Skeletal muscle satellite cell (primary cell): ENCODE measurements around the gene NDUFA13.

Source experiments
- H3K27me3 ChIP-seq: 2 replicates; pipeline ENCODE4 v1.7.0; 2013; ENCODE audit warnings: low read length; ENCODE audit not compliant: control insufficient read depth, insufficient read depth
- H3K36me3 ChIP-seq: 2 replicates; pipeline ENCODE4 v1.7.0; 2013; ENCODE audit warnings: mild to moderate bottlenecking, control low read depth, low read length; ENCODE audit not compliant: insufficient read depth
- H3K4me1 ChIP-seq: 2 replicates; pipeline ENCODE4 v1.7.0; 2013; ENCODE audit warnings: low read length; ENCODE audit not compliant: control insufficient read depth, insufficient read depth
- H3K4me2 ChIP-seq: 2 replicates; pipeline ENCODE4 v1.7.0; 2013; ENCODE audit warnings: mild to moderate bottlenecking, low read length
- H3K4me3 ChIP-seq: 2 replicates; pipeline ENCODE4 v1.7.0; 2013; ENCODE audit warnings: low read length
- H3K9ac ChIP-seq: 2 replicates; pipeline ENCODE4 v1.7.0; 2013; ENCODE audit warnings: mild to moderate bottlenecking, low read depth, low read length, moderate library complexity
- H3K9me3 ChIP-seq: replicated peaks from 2 replicates; pipeline ENCODE4 v1.7.0; 2013; ENCODE audit warnings: mild to moderate bottlenecking, control low read depth, low read length

NDUFA13 gene

DNA sequence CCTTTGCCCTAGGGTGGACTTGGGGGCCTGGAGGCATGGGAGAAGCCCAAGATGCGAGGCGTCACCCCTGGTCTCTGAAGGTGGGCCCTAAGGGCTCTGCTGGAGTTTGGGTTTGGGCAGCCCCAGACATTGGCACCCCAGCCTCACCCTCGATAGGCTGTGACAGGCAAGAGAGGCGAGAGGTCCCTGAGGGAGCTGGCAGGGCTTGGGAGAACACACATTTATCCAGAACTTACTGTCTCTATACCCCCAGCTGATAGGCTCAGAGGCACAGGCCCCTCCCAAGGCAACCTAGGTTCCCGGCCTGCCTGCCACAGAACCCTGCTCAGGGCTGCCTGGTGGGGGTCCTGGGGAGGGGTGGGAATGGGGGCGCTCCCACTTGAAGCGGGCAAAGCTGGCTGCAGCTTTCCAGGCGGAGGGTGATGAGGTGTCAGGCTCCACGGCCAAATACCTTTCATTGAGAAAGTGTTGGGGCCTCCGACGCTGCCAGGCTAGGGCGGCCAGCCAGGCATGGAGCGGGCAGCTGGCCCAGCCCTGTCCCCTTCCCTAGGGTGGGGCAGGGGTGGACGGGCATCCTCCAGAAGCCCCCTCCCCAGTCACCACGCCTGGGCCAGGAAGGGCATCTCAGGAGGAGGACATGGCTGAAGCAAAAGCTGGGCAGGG is 31.8 kb downstream of the NDUFA13 start:
- H3K4me1 ChIP-seq = peaks cover 7% of the 10 kb centered on the region
- peaks cover 38% of the 10 kb centered on the region for H3K27me3 ChIP-seq
- H3K9ac ChIP-seq = no peak overlapping the region
- H3K4me2 ChIP-seq = no peak overlapping the region
- H3K36me3 ChIP-seq = no peaks in the 10 kb centered on the region
- H3K4me3 ChIP-seq = no peak overlapping the region
- no peaks in the 10 kb centered on the region for H3K9me3 ChIP-seq

DNA sequence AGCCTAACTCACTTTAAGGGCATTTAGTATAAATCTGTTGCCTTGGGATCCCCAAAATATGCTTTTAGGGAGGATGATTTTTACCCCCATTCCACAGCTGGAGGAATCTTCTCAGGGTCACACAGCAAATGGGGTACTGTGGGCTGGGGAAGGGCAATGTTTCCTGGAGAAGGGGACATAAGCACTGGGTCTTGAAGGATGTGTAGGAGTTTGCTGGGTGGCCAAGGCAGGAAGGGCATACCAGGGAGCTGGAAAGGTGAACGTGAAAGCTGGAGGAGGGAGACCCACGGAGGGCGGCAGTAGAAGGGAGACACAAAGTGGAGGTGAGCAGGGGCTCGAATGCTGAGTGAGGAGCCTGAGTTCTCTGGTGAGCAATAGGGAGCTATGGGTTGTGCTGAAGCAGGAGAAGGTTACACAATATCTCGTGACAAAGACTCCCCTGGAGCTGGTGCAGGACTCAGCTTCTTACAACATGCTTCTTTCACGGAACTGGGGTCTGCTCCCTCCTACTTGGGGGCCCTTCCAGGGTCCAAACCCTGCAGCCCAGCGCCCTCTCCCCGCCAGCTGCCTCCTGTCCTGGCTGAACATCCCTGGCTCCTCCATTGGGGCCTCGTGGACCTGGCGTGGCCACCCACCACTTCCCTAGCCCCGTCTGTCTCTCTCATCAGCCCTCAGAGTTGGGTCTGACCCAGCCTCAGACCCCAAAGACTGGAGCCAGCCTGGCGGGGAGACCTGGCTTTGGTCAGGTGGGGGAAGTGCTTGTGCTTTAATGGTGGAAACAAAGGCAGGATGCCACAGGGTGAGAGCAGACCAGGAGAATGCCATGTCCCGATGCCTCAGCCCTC is 33.1 kb downstream of the NDUFA13 start:
- Histone ChIP-seq H3K9me3 (no peaks in the 10 kb centered on the region), H3K36me3 (no peaks in the 10 kb centered on the region), H3K4me3 (no peak overlapping the region), H3K9ac (no peak overlapping the region), H3K4me1 (peaks cover 7% of the 10 kb centered on the region), H3K4me2 (no peak overlapping the region), H3K27me3 (peaks cover 38% of the 10 kb centered on the region)

DNA sequence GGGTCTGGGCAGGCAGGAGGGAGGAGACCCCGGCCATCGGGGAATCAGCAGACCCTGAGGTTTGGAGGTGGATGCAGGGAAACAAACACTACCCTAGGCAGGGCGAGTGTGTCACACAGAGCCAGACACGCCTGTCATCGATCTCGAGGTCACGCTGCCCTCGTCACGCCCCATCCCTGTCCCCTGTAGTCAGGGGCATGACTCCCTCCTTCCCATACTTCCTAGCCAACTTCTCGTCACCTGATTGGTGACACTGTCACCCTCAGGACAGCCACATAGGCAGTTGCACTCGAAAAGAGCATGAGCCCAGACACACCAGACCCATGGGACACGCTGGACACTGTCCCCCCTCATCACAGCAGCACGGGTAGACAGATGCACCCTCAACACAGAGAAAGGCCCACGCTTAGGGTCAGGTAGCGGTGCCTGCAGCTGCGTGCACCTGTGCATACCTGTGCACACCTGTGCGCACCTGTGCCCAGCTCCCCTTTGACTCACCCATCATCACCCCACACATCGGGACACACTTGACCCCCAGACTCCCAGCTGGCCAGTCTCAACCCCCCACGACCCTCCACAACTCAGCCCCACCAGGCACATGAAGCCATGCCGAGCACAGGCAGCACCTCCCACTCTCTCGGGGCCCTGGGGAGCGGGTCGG is 33.9 kb downstream of the NDUFA13 start:
- peaks cover 38% of the 10 kb centered on the region for H3K27me3 ChIP-seq
- no peak overlapping the region for H3K4me3 ChIP-seq
- H3K4me1 ChIP-seq = peaks cover 7% of the 10 kb centered on the region
- no peak overlapping the region for H3K4me2 ChIP-seq
- no peak overlapping the region for H3K9ac ChIP-seq
- no peaks in the 10 kb centered on the region for H3K9me3 ChIP-seq
- no peaks in the 10 kb centered on the region for H3K36me3 ChIP-seq

DNA sequence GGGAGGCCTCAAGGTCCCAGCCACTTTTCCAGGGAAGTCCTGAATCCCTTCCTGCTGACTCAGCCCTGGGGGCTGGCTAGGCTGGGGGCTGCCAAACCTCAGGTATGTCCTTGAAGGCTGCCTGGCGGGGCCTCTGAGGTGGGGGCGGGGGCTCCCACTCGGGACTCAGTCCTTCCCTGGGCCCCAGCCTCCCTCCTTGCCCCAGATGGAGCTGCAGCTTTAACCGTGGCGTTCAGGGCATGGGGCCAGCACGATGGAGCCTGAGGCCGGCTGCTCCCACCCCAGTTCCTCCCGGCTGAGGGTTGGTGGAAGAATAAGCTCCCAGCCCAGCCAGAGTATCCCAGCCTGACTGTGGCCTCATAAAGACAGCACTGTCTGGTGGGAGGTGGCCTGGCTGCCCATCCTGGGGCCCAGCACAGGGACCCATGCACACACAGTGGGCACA is 34.5 kb downstream of the NDUFA13 start:
- Histone ChIP-seq H3K36me3 (no peaks in the 10 kb centered on the region), H3K9ac (no peak overlapping the region), H3K4me3 (no peak overlapping the region), H3K4me1 (peaks cover 7% of the 10 kb centered on the region), H3K4me2 (no peak overlapping the region), H3K9me3 (no peaks in the 10 kb centered on the region), H3K27me3 (peaks cover 38% of the 10 kb centered on the region)

DNA sequence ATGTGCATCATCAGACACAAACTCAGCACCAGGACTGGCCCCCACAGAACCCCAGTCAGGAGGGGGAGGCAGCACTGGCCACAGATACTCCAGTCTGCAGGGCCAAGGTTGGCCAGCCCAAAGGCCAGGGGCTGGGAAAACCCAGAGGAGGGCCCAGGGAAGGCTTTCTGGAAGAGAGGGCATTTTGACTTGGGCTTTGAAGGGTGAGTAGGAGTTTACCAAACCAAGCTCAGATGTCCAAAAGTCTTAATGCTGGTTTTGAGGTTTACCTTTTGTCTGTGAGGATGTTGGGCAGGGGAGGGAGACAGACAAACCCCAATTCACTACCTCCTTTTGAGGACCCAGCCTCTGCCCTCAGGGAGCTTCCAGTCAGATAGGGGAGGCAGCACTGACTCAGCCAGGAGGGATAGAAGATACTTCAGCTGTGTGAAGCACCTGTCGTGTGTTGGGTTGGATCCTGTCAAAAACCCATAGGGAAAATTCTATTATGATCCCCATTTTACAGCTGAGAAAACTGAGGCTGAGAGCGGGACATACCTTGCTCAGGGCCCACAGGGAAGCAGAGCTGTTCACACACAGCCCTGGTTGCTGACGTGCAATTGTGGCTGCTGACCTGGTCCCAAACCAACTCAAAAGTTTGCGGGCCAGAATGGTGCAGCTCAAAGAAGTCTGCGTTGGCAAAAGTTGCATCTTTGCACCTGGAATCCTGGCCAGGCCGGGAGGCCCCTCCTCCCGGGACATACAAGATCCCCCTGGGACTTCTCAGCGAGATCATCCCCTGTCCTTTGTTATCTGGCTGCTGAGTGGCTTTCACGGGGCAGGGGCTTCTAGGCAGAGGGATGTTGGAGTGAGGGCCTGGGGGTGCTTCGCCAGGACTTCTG is 35.2 kb downstream of the NDUFA13 start:
- peaks cover 7% of the 10 kb centered on the region for H3K4me1 ChIP-seq
- peaks cover 35% of the 10 kb centered on the region for H3K27me3 ChIP-seq
- no peaks in the 10 kb centered on the region for H3K36me3 ChIP-seq
- H3K4me2 ChIP-seq = no peak overlapping the region
- peak overlapping the region; percentile 38 for H3K9ac ChIP-seq
- H3K4me3 ChIP-seq = no peak overlapping the region
- H3K9me3 ChIP-seq = no peaks in the 10 kb centered on the region

DNA sequence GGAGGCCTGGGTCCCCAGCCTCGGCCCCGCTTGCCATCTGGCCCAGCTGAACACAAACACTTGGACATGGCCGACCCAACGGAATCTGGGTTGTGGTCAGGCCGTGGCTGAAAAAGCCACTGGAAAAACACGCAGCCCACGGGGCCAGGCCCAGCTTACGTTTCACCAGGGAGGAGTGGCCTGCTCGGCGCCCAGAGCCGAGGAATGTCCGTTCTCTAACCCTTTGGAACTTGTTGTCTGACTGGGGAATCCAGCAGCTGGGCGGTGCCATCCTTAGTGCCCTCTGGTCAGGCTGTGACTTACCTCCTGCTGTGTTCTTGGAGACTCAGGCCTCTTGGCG is 35.8 kb downstream of the NDUFA13 start:
- peak overlapping the region; percentile 38 for H3K9ac ChIP-seq
- H3K27me3 ChIP-seq = peaks cover 29% of the 10 kb centered on the region
- peaks cover 7% of the 10 kb centered on the region for H3K4me1 ChIP-seq
- H3K4me2 ChIP-seq = peak overlapping the region; percentile 35
- no peak overlapping the region for H3K4me3 ChIP-seq
- no peaks in the 10 kb centered on the region for H3K36me3 ChIP-seq
- no peaks in the 10 kb centered on the region for H3K9me3 ChIP-seq

DNA sequence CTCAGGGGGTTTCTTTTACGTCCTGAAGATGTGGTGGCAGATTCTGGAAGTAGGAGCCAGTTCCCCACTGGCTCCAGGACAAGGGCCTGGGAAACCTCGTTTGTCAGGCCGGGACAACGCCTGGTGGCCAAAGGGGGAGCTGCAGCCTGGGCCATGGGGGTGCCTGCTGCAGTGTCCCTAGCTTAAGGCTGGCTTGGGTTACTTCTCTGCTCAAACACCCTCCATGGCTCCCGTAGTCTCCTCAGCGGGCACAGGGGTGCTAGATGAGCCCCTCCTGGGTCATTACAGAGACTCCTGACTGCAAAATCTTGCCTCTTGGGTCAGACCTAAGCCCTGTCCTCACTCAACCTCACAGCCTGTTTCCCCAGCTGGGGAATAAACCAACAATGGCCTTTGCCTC is 36.8 kb downstream of the NDUFA13 start:
- Histone ChIP-seq H3K4me1 (peaks cover 7% of the 10 kb centered on the region), H3K36me3 (no peaks in the 10 kb centered on the region), H3K9ac (no peak overlapping the region), H3K9me3 (no peaks in the 10 kb centered on the region), H3K27me3 (peaks cover 20% of the 10 kb centered on the region), H3K4me2 (no peak overlapping the region), H3K4me3 (no peak overlapping the region)

DNA sequence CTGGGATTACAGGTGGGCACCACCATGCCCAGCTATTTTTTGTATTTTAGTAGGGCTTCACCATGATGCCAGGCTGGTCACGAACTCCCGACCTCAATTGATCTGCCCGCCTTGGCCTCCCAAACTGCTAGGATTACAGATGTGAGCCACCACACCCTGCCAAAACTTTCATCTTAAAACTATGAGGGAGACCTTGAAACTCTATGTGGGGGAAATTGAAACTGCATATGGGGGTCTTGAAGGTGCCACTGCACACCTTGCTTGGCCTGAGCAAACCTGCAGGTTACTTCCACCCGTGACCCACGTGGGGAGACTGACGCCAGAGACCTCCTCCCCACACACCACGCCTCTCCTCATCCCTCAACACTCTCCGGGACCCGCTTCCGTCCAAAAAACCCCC is 37.6 kb downstream of the NDUFA13 start:
- H3K36me3 ChIP-seq = no peaks in the 10 kb centered on the region
- H3K27me3 ChIP-seq = peaks cover 17% of the 10 kb centered on the region
- H3K4me2 ChIP-seq = no peak overlapping the region
- no peak overlapping the region for H3K9ac ChIP-seq
- H3K4me1 ChIP-seq = peaks cover 7% of the 10 kb centered on the region
- H3K9me3 ChIP-seq = no peaks in the 10 kb centered on the region
- no peak overlapping the region for H3K4me3 ChIP-seq

DNA sequence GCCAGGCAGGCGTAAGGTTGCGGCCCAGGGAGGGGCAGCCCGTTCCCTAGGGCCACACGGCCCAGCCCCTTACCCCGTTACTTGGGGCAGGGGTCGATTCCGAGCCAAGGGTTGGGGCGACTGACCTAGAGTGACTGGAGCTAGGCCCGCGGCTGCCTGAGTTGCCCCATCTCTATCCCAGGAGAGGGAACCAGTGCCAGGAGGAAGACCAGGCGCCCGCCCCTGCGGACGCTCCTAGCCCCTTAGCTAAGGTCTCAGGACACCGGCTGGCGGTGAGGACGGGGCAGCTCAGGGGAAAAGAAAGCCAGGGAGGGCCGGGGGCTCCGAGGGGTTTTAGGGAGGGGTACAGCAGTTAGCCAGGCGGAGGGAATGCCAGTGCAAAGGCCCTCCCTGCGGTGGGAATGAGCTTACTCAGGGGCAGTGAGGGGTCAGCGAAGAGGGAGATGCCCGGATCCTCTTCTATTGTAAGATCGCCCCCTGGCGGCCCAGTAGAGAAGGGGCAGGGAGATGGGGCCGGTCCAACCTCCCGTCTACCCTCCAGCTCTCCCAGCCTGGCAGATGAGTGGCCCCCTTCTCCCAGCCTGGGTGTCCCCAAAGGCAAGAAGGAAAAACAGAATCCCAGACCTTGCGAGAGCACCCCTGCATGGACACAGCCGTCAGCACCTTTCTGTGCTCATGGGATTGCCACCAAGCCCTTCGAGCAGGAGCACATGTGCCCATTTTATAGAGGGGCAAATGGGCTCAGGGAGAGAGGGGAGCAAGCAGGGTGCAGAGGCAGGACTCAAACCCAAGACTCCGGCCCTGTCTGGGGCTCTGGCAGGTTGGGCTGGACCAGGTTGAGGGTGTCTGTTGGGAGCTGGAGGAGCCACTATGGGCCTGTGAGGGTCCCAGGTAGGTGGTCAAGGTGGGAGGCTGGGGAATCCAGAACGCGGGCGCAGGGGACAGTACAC is 38.3 kb downstream of the NDUFA13 start:
- H3K4me1 ChIP-seq = peaks cover 7% of the 10 kb centered on the region
- no peak overlapping the region for H3K4me2 ChIP-seq
- H3K9me3 ChIP-seq = no peaks in the 10 kb centered on the region
- H3K4me3 ChIP-seq = no peak overlapping the region
- no peak overlapping the region for H3K9ac ChIP-seq
- peaks cover 12% of the 10 kb centered on the region for H3K27me3 ChIP-seq
- H3K36me3 ChIP-seq = no peaks in the 10 kb centered on the region

DNA sequence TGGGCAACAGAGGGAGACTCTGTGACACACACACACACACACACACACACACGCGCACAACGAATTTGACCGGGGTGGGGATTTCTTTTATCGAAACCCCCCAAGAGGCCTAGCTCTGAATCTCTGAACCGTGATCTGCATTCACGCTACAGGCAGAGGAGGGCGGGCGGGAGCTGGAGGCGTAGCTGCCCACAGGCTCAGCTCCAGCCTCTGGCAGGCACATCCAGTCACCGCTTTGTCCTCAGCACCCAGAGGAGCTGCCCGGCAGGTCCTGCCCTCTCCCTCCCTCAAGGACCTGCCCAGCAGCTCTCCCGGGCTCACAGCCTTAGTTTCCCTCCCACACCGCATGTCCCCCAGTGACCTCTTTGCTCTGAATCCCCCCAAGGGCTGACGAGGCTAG is 42.0 kb downstream of the NDUFA13 start:
- no peaks in the 10 kb centered on the region for H3K9me3 ChIP-seq
- no peaks in the 10 kb centered on the region for H3K36me3 ChIP-seq
- no peak overlapping the region for H3K4me2 ChIP-seq
- H3K9ac ChIP-seq = no peak overlapping the region
- peaks cover 3% of the 10 kb centered on the region for H3K27me3 ChIP-seq
- H3K4me1 ChIP-seq = no peaks in the 10 kb centered on the region
- H3K4me3 ChIP-seq = no peak overlapping the region
